Stomach (tissue), 9 donors: Measurements from ENCODE around the gene CCDC3. TPM values are rescaled to one million over a fixed set of nuclear protein-coding genes. Genes with fewer than 3 reads are reported as not detected.

Experiments
- DNase-seq, 2 donors: peaks; one replicate each; pipeline versions ENCODE4 v3.0.0 to v3.0.0-alpha.2; 2013 to 2019
- H3K27ac ChIP-seq, 5 donors: fragments of 200-600 bp in 4 of 5; sonication (generic) in 4 of 5; one replicate each; pipeline ENCODE4 v1.5.1; 2013 to 2019; ENCODE audit warnings: mild to moderate bottlenecking in 1 of 5, moderate library complexity in 1 of 5
- H3K27me3 ChIP-seq, 3 donors: fragments of 200-600 bp; sonication (generic); one replicate each; pipeline ENCODE4 v1.5.1; 2017 to 2019; ENCODE audit warnings: mixed run types in 1 of 3
- H3K36me3 ChIP-seq, 4 donors: fragments of 200-600 bp; sonication (generic); 1 replicate in 3 of 4; 2 replicates in 1 of 4; pipeline ENCODE4 v1.5.1; 2016 to 2019
- H3K4me1 ChIP-seq, 4 donors: fragments of 200-600 bp; sonication (generic); one replicate each; pipeline ENCODE4 v1.5.1; 2016 to 2019
- H3K4me3 ChIP-seq, 4 donors: fragments of 200-600 bp; sonication (generic) in 3 of 4; one replicate each; pipeline ENCODE4 v1.5.1; 2016 to 2019; ENCODE audit warnings: mild to moderate bottlenecking in 1 of 4
- H3K9me3 ChIP-seq, 4 donors: fragments of 200-600 bp; sonication (generic); one replicate each; pipeline ENCODE4 v1.5.1; 2016 to 2019
- EP300 ChIP-seq: sonication (generic); formaldehyde crosslinking; IDR thresholded peaks from one replicate; pipeline ENCODE4 v1.6.1; 2017; ENCODE audit warnings: antibody characterized with exemption
- POLR2A ChIP-seq, 4 donors: fragments of 450-650 bp; IDR thresholded peaks; one replicate each; pipeline ENCODE4 v1.6.1; 2016; ENCODE audit warnings: antibody characterized with exemption in 4 of 4, control low read depth in 2 of 4, mild to moderate bottlenecking in 1 of 4, moderate library complexity in 1 of 4
- POLR2AphosphoS5 ChIP-seq, 3 donors: sonication (generic); formaldehyde crosslinking; IDR thresholded peaks; one replicate each; pipeline ENCODE4 v1.6.1; 2016; ENCODE audit warnings: antibody characterized with exemption in 3 of 3
- WGBS, 5 donors: extraction: QIAGEN DNeasy Blood & Tissue Kit in 3 of 5; methylation state at CpG; one replicate each; pipeline versions ENCODE4 v1.1.5 to v1.1.7; 2013 to 2018; 5-methylcytosine and 5-hydroxymethylcytosine counted together
- intact Hi-C: fragments of 100-400 bp; cut with DNase I; formaldehyde crosslinking; loops from one replicate; pipeline ENCODE4 v1.15.1; 2023; ENCODE audit warnings: low total_unique reads
- polyA plus RNA-seq, 3 donors: library from polyadenylated mRNA; stranded (reverse); fragments of 200-250 nt; gene quantifications; one replicate each; pipeline ENCODE4 v1.2.3, GENCODE V29; 2013
- total RNA-seq, 5 donors: library from RNA; depleted of rRNA; stranded (reverse); fragments of >200 nt; gene quantifications; one replicate each; pipeline versions ENCODE4 v1.1.0 to v1.2.3, GENCODE V29; 2014 to 2016
- TF ChIP-seq, protein P1 (sequence below), 7 experiments: fragments of 450-650 bp in 4 of 7; fragments of 200-600 bp in 3 of 7; sonication (generic) in 3 of 7; IDR thresholded peaks; one replicate each; pipeline ENCODE4 v1.5.1; 2016 to 2019; ENCODE audit warnings: antibody characterized with exemption in 7 of 7, control low read depth in 2 of 7, mild to moderate bottlenecking in 1 of 7
- donor health status: healthy with polysubstance abuse.
- donor health status: Bipolar disorder and iron deficiency.
- donor health status: healthy.

The CCDC3 gene
- total and polyA plus RNA-seq, 8 donors: 1.8 to 11.0 (median 4.8) TPM; not detected in 1

DNA sequence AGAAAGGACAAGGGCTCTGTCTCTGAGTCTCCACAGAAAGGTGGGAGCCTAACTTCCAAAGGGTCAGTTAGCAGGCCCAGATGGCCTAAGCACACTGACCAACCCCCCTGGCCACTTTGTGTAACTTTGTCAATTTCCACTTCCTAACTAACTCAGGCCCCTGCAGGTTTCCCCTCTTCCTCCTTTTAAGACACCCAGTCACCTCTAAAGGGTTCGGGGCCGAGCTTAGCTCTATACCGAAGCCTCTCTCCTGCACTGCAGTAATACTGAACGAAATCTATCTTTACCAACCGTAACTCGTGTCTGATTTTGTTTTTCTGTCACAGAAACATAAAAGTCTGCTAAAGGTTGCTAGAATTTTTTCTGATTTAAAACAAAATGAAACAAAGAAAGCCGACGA lies 44.4 kb downstream of the CCDC3 start:
- Histone ChIP-seq H3K36me3 (no peaks in the 10 kb centered on the region), H3K27ac (no peak overlapping the region), H3K9me3 (peaks cover 0 to 14% (median 7%) of the 10 kb centered on the region in 4 donors), H3K4me3 (no peak overlapping the region), H3K4me1 (peaks cover 10 to 24% (median 22%) of the 10 kb centered on the region in 4 donors), H3K27me3 (no peaks in the 10 kb centered on the region)
- intact Hi-C loops: no loop called here
- DNase-seq: no peak
- WGBS, 5 donors: 83 to 90% (median 85%) methylated on average over 8 of the region's 8 CpGs
- TF ChIP-seq EP300 (no peak), POLR2A (IDR thresholded peaks at IDR 0.05) (no peak), POLR2AphosphoS5 (IDR thresholded peaks at IDR 0.05) (no peak)
- TF ChIP-seq, protein P1, sequence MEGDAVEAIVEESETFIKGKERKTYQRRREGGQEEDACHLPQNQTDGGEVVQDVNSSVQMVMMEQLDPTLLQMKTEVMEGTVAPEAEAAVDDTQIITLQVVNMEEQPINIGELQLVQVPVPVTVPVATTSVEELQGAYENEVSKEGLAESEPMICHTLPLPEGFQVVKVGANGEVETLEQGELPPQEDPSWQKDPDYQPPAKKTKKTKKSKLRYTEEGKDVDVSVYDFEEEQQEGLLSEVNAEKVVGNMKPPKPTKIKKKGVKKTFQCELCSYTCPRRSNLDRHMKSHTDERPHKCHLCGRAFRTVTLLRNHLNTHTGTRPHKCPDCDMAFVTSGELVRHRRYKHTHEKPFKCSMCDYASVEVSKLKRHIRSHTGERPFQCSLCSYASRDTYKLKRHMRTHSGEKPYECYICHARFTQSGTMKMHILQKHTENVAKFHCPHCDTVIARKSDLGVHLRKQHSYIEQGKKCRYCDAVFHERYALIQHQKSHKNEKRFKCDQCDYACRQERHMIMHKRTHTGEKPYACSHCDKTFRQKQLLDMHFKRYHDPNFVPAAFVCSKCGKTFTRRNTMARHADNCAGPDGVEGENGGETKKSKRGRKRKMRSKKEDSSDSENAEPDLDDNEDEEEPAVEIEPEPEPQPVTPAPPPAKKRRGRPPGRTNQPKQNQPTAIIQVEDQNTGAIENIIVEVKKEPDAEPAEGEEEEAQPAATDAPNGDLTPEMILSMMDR (IDR thresholded peaks at IDR 0.05): no peak

DNA sequence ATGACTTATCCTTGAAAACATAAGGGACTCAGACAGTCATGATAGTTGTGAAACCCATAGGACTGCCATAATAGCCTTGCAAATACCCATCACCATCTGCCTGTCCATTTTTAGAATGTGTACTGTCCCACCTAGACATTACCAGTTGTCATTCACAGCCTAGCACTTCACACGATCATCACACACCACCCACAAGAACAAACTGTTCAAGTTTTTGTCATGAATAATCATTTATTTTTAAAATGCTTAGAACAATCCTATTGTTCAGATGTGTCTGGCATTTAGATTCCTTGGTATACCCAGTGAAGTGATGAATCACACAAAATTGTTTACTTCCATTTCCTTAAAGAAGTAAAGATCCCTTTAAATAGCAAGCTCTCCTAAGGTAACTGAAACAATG lies 46.6 kb downstream of the CCDC3 start:
- intact Hi-C loops: no loop called here

DNA sequence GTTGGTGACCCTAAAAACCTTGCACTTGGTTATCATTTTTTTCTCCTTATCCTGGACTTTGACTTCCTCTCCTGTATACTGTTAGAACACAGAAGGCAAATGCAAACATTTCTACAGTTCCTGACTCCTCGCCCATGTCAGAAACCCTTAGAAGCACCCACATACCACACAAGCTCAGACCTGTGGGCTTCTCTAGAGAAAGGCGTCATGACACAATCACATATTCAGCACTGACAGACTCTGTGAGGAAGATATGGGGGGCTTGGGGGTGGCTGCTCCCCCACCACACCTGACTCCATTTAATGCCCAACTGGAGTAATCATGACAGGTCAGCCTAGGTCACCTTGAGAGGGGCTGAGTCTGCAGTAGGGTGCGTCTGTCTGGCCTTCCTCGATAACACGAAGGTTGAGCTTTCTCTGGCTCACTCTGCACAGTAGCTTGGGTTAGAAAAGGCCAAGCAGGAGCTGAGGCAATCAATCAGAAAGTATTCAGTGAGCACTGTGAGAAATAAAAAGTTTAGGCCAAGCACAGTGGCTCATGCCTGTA lies 50.9 kb downstream of the CCDC3 start:
- 42 to 82% (median 63%) methylated on average over 5 of the region's 5 CpGs for WGBS, 5 donors
- H3K36me3 ChIP-seq: no peaks in the 10 kb centered on the region
- TF ChIP-seq, protein P1 (IDR thresholded peaks at IDR 0.05): no peak
- TF ChIP-seq POLR2AphosphoS5 (IDR thresholded peaks at IDR 0.05): no peak
- H3K9me3 ChIP-seq: peaks cover 0 to 14% (median 5%) of the 10 kb centered on the region in 4 donors
- peak in 1 of 2 donors; percentile 13 for DNase-seq
- intact Hi-C loops: no loop called here
- no peak overlapping the region for H3K27ac ChIP-seq
- H3K4me1 ChIP-seq: no peaks in the 10 kb centered on the region
- no peak overlapping the region for H3K4me3 ChIP-seq
- no peaks in the 10 kb centered on the region for H3K27me3 ChIP-seq

More for the DNA sequence above, 46.6 kb downstream of the CCDC3 start:
- WGBS, 5 donors: 0 to 4% (median 0%) methylated on average over 1 of the region's 1 CpG
- DNase-seq: no peak
- peaks cover 0 to 14% (median 7%) of the 10 kb centered on the region in 4 donors for H3K9me3 ChIP-seq
- H3K4me3 ChIP-seq: no peak overlapping the region
- no peak overlapping the region for H3K27ac ChIP-seq
- H3K4me1 ChIP-seq: peaks cover 0 to 3% (median 1%) of the 10 kb centered on the region in 4 donors
- H3K36me3 ChIP-seq: no peaks in the 10 kb centered on the region
- TF ChIP-seq, protein P1 (IDR thresholded peaks at IDR 0.05): no peak
- no peak for TF ChIP-seq POLR2A (IDR thresholded peaks at IDR 0.05)
- TF ChIP-seq EP300: no peak
- no peak for TF ChIP-seq POLR2AphosphoS5 (IDR thresholded peaks at IDR 0.05)
- H3K27me3 ChIP-seq: no peaks in the 10 kb centered on the region

DNA sequence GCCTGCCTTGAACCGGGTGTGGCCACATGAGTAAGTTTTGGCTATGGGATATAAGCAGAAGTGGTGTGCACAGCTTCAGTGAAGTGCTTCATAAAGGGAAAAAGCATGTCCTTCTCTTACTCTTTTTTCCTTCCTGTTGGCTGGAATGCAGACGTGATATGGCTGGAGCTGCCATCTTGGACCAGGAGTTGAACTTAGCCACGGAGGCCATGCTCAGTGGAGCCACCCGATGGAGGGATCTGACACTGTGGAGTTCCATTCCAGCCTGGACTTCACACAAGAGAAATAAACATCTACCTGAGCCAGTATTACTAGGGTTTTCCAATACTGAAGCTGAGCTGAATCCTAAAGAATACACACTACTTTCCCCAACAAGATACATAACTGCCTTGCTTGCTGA lies 52.3 kb downstream of the CCDC3 start:
- intact Hi-C loops: no loop called here
- H3K4me1 ChIP-seq: no peaks in the 10 kb centered on the region
- 84 to 89% (median 86%) methylated on average over 4 of the region's 4 CpGs for WGBS, 5 donors
- no peak overlapping the region for H3K27ac ChIP-seq
- no peak for TF ChIP-seq EP300
- no peak for TF ChIP-seq POLR2A (IDR thresholded peaks at IDR 0.05)
- TF ChIP-seq, protein P1 (IDR thresholded peaks at IDR 0.05): no peak
- TF ChIP-seq POLR2AphosphoS5 (IDR thresholded peaks at IDR 0.05): no peak
- no peak overlapping the region for H3K4me3 ChIP-seq
- H3K27me3 ChIP-seq: no peaks in the 10 kb centered on the region
- no peak for DNase-seq
- H3K9me3 ChIP-seq: peaks cover 0 to 14% (median 5%) of the 10 kb centered on the region in 4 donors
- no peaks in the 10 kb centered on the region for H3K36me3 ChIP-seq
